Hepatocyte (in vitro differentiated cells): ENCODE data around the gene TXNRD2. TPM values are rescaled to one million over a fixed set of nuclear protein-coding genes. Genes with fewer than 3 reads are reported as not detected.

Source experiments
- DNase-seq: peaks from one replicate; pipeline ENCODE4 v3.0.0-alpha.2; 2016; ENCODE audit warnings: low spot score
- H2AFZ ChIP-seq: fragments of 200-600 bp; sonication (generic); 2 replicates; pipeline ENCODE4 v1.6.0; 2016; ENCODE audit warnings: antibody characterized with exemption, mild to moderate bottlenecking
- H3K27ac ChIP-seq: fragments of 200-600 bp; sonication (generic); 2 replicates; pipeline ENCODE4 v1.5.1; 2016; ENCODE audit warnings: mild to moderate bottlenecking
- H3K27me3 ChIP-seq: fragments of 200-600 bp; sonication (generic); 2 replicates; pipeline ENCODE4 v1.6.1; 2016
- H3K36me3 ChIP-seq: fragments of 200-600 bp; sonication (generic); replicated peaks from 2 replicates; pipeline ENCODE4 v1.5.1; 2016; ENCODE audit warnings: low read depth; ENCODE audit not compliant: insufficient read depth
- H3K4me1 ChIP-seq: fragments of 200-600 bp; sonication (generic); 2 replicates; pipeline ENCODE4 v1.5.1; 2016; ENCODE audit warnings: mild to moderate bottlenecking, moderate library complexity; ENCODE audit not compliant: insufficient read depth
- H3K4me2 ChIP-seq: fragments of 200-600 bp; sonication (generic); 2 replicates; pipeline ENCODE4 v1.6.0; 2016
- H3K4me3 ChIP-seq: fragments of 200-600 bp; sonication (generic); 2 replicates; pipeline ENCODE4 v1.5.1; 2016; ENCODE audit warnings: mild to moderate bottlenecking
- H3K79me2 ChIP-seq: fragments of 200-600 bp; sonication (generic); 2 replicates; pipeline ENCODE4 v1.6.0; 2017; ENCODE audit warnings: mild to moderate bottlenecking
- H3K9me2 ChIP-seq: fragments of 200-600 bp; sonication (generic); replicated peaks from 2 replicates; pipeline ENCODE4 v1.6.0; 2017; ENCODE audit warnings: mild to moderate bottlenecking; ENCODE audit not compliant: insufficient read depth
- H3K9me3 ChIP-seq: fragments of 200-600 bp; sonication (generic); 2 replicates; pipeline ENCODE4 v1.5.1; 2016; ENCODE audit warnings: low read depth, mild to moderate bottlenecking
- H4K20me1 ChIP-seq: fragments of 200-600 bp; sonication (generic); 2 replicates; pipeline ENCODE4 v1.6.0; 2016; ENCODE audit warnings: mild to moderate bottlenecking; ENCODE audit not compliant: insufficient read depth, poor library complexity, severe bottlenecking
- CTCF ChIP-seq: fragments of 200-600 bp; sonication (generic); IDR thresholded peaks from 2 replicates; pipeline ENCODE4 v1.5.1; 2016; ENCODE audit warnings: antibody characterized with exemption, mild to moderate bottlenecking; ENCODE audit not compliant: poor library complexity
- EZH2 ChIP-seq: fragments of 200-600 bp; sonication (generic); IDR thresholded peaks from 2 replicates; pipeline ENCODE4 v1.6.1; 2016; ENCODE audit warnings: antibody characterized with exemption, mild to moderate bottlenecking, borderline replicate concordance
- EZH2phosphoT487 ChIP-seq: fragments of 200-600 bp; sonication (generic); IDR thresholded peaks from one replicate; pipeline ENCODE4 v1.6.1; 2018; ENCODE audit warnings: antibody characterized with exemption, mild to moderate bottlenecking, low read depth, moderate library complexity; ENCODE audit not compliant: unreplicated experiment, severe bottlenecking
- WGBS: methylation state at CpG from one replicate; pipeline ENCODE4 v1.1.6; 2016; ENCODE audit warnings: low lambda C conversion rate; ENCODE audit errors: missing lambda C conversion rate; 5-methylcytosine and 5-hydroxymethylcytosine counted together
- polyA plus RNA-seq: library from polyadenylated mRNA; unstranded; fragments of >200 nt; fragmentation: Nextera tagmentation; extraction: Ambion mirVana; gene quantifications from 2 replicates; pipeline ENCODE4 v1.2.1, GENCODE V29; 2016
- total RNA-seq: library from RNA; depleted of rRNA; stranded (reverse); fragments of >200 nt; gene quantifications from 2 replicates; pipeline ENCODE4 v1.2.3, GENCODE V29; 2014

TXNRD2 gene
- total and polyA plus RNA-seq, 2 experiments from 2014 or later, result 0.60 to 2.1 TPM

- Histone ChIP-seq H3K36me3 (no peaks in the 10 kb centered on the region), H3K4me3 (no peak overlapping the region), H4K20me1 (no peaks in the 10 kb centered on the region), H3K9me3 (no peaks in the 10 kb centered on the region), H2AFZ (no peak overlapping the region), H3K27me3 (peaks cover 3% of the 10 kb centered on the region), H3K4me1 (peaks cover 17% of the 10 kb centered on the region), H3K27ac (no peak overlapping the region), H3K79me2 (no peaks in the 10 kb centered on the region), H3K9me2 (no peaks in the 10 kb centered on the region), H3K4me2 (no peak overlapping the region)
- no peak for TF ChIP-seq CTCF
- no peak for TF ChIP-seq EZH2
- TF ChIP-seq EZH2phosphoT487, result no peak
- no peak for DNase-seq
- WGBS, result 73% methylated on average over 12 of the region's 12 CpGs
Measured at GRCh38 chr22:19903513-19903912, 38.1 kb downstream of the TXNRD2 start.

- TF ChIP-seq EZH2, result no peak
- TF ChIP-seq EZH2phosphoT487, result no peak
- TF ChIP-seq CTCF, result no peak
- H3K9me2 ChIP-seq, result no peaks in the 10 kb centered on the region
- H3K27ac ChIP-seq, result no peak overlapping the region
- DNase-seq, result no peak
- no peaks in the 10 kb centered on the region for H3K9me3 ChIP-seq
- 67% methylated on average over 9 of the region's 9 CpGs for WGBS
- no peaks in the 10 kb centered on the region for H4K20me1 ChIP-seq
- H3K79me2 ChIP-seq, result no peaks in the 10 kb centered on the region
- H3K4me3 ChIP-seq, result no peak overlapping the region
- no peaks in the 10 kb centered on the region for H3K36me3 ChIP-seq
- H3K27me3 ChIP-seq, result peaks cover 3% of the 10 kb centered on the region
- H3K4me2 ChIP-seq, result no peak overlapping the region
- peaks cover 17% of the 10 kb centered on the region for H3K4me1 ChIP-seq
- H2AFZ ChIP-seq, result no peak overlapping the region
Measured at GRCh38 chr22:19903031-19903430, 38.6 kb downstream of the TXNRD2 start.

- no peaks in the 10 kb centered on the region for H3K9me2 ChIP-seq
- no peak for TF ChIP-seq EZH2phosphoT487
- no peak for TF ChIP-seq CTCF
- TF ChIP-seq EZH2, result no peak
- H3K4me2 ChIP-seq, result no peak overlapping the region
- H3K36me3 ChIP-seq, result no peaks in the 10 kb centered on the region
- no peaks in the 10 kb centered on the region for H3K79me2 ChIP-seq
- H3K9me3 ChIP-seq, result no peaks in the 10 kb centered on the region
- H3K27ac ChIP-seq, result no peak overlapping the region
- no peak overlapping the region for H2AFZ ChIP-seq
- no peak overlapping the region for H3K4me3 ChIP-seq
- H3K4me1 ChIP-seq, result peaks cover 17% of the 10 kb centered on the region
- 91% methylated on average over 7 of the region's 7 CpGs for WGBS
- no peaks in the 10 kb centered on the region for H4K20me1 ChIP-seq
- DNase-seq, result no peak
- peaks cover 3% of the 10 kb centered on the region for H3K27me3 ChIP-seq
Measured at GRCh38 chr22:19902245-19902715, 39.3 kb downstream of the TXNRD2 start.
